ENCODE measurements around the gene USP24. TPM values are rescaled to one million over a fixed set of nuclear protein-coding genes. Genes with fewer than 3 reads are reported as not detected.
"Not testable (repeated sequence)": the region's sequence is repeated elsewhere in the genome, so short reads cannot be mapped to it uniquely, and the experiment has no call there.

Gene USP24
- total RNA-seq, 1 donor from 2014 or later = 50.5 TPM

DNA sequence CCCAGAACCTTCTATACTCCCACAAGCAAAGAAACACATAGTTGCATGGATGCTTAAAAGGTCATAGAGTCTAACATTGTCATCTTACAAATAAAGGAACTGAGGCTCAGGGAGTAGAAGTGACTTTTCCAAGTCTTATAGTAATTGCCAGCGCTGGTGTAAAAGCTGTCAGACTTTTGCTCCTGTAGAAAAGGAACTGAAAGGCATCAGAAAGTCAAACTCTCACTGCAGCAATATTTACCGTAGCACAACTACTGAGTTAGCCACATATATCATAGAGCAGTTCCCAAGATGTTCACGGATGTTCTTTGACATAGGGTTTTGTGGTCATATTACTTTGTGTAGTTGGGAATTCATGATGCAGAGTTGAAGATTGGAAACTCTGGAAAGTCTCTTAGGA is 16.6 kb upstream of the USP24 start:
- Histone ChIP-seq H3K36me3 (no peaks in the 10 kb centered on the region), H3K27ac (no peak overlapping the region), H3K79me2 (ENCODE audit: low read depth) (no peaks in the 10 kb centered on the region), H3K4me1 (no peaks in the 10 kb centered on the region), H3K4me2 (no peak overlapping the region), H3K9ac (no peak overlapping the region), H4K20me1 (ENCODE audit: low read depth) (no peaks in the 10 kb centered on the region), H3K4me3 (no peak overlapping the region), H3K9me3 (ENCODE audit: low read depth) (peaks cover 6% of the 10 kb centered on the region), H2AFZ (replicated peaks) (no peak overlapping the region), H3F3A (ENCODE audit: low read depth) (no peaks in the 10 kb centered on the region), H3K27me3 (no peaks in the 10 kb centered on the region)
- Mint-ChIP-seq H3K4me3 (no peak overlapping the region), H3K36me3 (no peaks in the 10 kb centered on the region), H3K27ac (no peak overlapping the region), H3K27me3 (ENCODE audit: insufficient read depth, low read depth) (peaks cover 11% of the 10 kb centered on the region), H3K4me1 (peaks cover 2% of the 10 kb centered on the region), H3K9me3 (peaks cover 8% of the 10 kb centered on the region)
- DNase-seq (ENCODE audit: low spot score) = no peak
- TF ChIP-seq, protein P1, sequence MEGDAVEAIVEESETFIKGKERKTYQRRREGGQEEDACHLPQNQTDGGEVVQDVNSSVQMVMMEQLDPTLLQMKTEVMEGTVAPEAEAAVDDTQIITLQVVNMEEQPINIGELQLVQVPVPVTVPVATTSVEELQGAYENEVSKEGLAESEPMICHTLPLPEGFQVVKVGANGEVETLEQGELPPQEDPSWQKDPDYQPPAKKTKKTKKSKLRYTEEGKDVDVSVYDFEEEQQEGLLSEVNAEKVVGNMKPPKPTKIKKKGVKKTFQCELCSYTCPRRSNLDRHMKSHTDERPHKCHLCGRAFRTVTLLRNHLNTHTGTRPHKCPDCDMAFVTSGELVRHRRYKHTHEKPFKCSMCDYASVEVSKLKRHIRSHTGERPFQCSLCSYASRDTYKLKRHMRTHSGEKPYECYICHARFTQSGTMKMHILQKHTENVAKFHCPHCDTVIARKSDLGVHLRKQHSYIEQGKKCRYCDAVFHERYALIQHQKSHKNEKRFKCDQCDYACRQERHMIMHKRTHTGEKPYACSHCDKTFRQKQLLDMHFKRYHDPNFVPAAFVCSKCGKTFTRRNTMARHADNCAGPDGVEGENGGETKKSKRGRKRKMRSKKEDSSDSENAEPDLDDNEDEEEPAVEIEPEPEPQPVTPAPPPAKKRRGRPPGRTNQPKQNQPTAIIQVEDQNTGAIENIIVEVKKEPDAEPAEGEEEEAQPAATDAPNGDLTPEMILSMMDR (IDR thresholded peaks at IDR 0.05) = no peak
- TF ChIP-seq EZH2phosphoT487 (IDR thresholded peaks at IDR 0.05) (no peak), EZH2 (IDR thresholded peaks at IDR 0.05) (no peak)

DNA sequence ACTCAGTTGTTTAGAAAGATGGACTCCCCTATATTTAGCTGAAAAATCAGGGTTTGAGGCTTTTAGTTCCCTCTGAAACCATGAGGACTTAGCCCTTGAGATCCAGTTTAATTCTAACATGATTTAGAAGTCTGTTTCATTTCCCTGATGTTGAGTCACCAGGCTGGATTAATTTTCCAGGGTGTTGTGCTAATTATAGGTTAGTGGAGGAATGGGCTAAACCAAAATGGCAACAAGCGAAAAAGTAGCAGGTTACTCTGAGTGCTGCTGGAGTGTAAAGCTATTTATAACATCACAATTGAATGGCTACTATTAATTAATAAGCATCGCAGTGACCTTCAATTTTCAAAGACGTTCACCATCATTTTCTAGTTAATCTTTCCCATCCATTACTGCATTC is 15.5 kb upstream of the USP24 start:
- TF ChIP-seq EZH2phosphoT487 (IDR thresholded peaks at IDR 0.05) = no peak
- no peak for TF ChIP-seq EZH2 (IDR thresholded peaks at IDR 0.05)
- TF ChIP-seq, protein P1 (IDR thresholded peaks at IDR 0.05) = no peak
- Mint-ChIP-seq H3K9me3 (peaks cover 13% of the 10 kb centered on the region), H3K36me3 (no peaks in the 10 kb centered on the region), H3K4me1 (peaks cover 2% of the 10 kb centered on the region), H3K4me3 (no peak overlapping the region), H3K27me3 (ENCODE audit: insufficient read depth, low read depth) (peaks cover 13% of the 10 kb centered on the region), H3K27ac (no peak overlapping the region)
- Histone ChIP-seq H3K36me3 (no peaks in the 10 kb centered on the region), H2AFZ (replicated peaks) (no peak overlapping the region), H3K4me1 (no peaks in the 10 kb centered on the region), H3K79me2 (ENCODE audit: low read depth) (no peaks in the 10 kb centered on the region), H3K4me2 (no peak overlapping the region), H3K27me3 (no peaks in the 10 kb centered on the region), H4K20me1 (ENCODE audit: low read depth) (no peaks in the 10 kb centered on the region), H3K27ac (no peak overlapping the region), H3K9ac (no peak overlapping the region), H3F3A (ENCODE audit: low read depth) (no peaks in the 10 kb centered on the region), H3K9me3 (ENCODE audit: low read depth) (peaks cover 6% of the 10 kb centered on the region), H3K4me3 (no peak overlapping the region)
- no peak for DNase-seq (ENCODE audit: low spot score)

GRCh38 chr1:55229726-55230125 is 14.6 kb upstream of the USP24 start:
- DNase-seq (ENCODE audit: low spot score); H3K4me2 ChIP-seq; H3K4me1 ChIP-seq; H4K20me1 ChIP-seq (ENCODE audit: low read depth); H3K27me3 ChIP-seq; H3K36me3 ChIP-seq; H3K27ac ChIP-seq; H3K4me3 ChIP-seq; H3K36me3 Mint-ChIP-seq; H3K9ac ChIP-seq; H3K27ac Mint-ChIP-seq; H3K4me1 Mint-ChIP-seq; H3K4me3 Mint-ChIP-seq; H3F3A ChIP-seq (ENCODE audit: low read depth); H3K9me3 ChIP-seq (ENCODE audit: low read depth); H2AFZ ChIP-seq (replicated peaks); H3K79me2 ChIP-seq (ENCODE audit: low read depth): not testable (repeated sequence)
- H3K9me3 Mint-ChIP-seq = peaks cover 13% of the 10 kb centered on the region
- H3K27me3 Mint-ChIP-seq (ENCODE audit: insufficient read depth, low read depth) = peaks cover 13% of the 10 kb centered on the region

GRCh38 chr1:55225228-55225627 is 10.1 kb upstream of the USP24 start:
- Mint-ChIP-seq H3K4me3 (no peak overlapping the region), H3K27me3 (ENCODE audit: insufficient read depth, low read depth) (peaks cover 4% of the 10 kb centered on the region), H3K9me3 (peaks cover 13% of the 10 kb centered on the region), H3K36me3 (no peaks in the 10 kb centered on the region), H3K4me1 (peaks cover 4% of the 10 kb centered on the region), H3K27ac (no peak overlapping the region)
- no peaks in the 10 kb centered on the region for H3K36me3 ChIP-seq
- H3K9ac ChIP-seq = no peak overlapping the region
- no peak overlapping the region for H3K4me3 ChIP-seq
- no peak for TF ChIP-seq EZH2phosphoT487 (IDR thresholded peaks at IDR 0.05)
- TF ChIP-seq, protein P1 (IDR thresholded peaks at IDR 0.05) = no peak
- no peak for TF ChIP-seq EZH2 (IDR thresholded peaks at IDR 0.05)
- H3K27me3 ChIP-seq = no peaks in the 10 kb centered on the region
- no peak for DNase-seq (ENCODE audit: low spot score)
- peaks cover 6% of the 10 kb centered on the region for H3K9me3 ChIP-seq (ENCODE audit: low read depth)
- no peaks in the 10 kb centered on the region for H3K4me1 ChIP-seq
- no peak overlapping the region for H3K27ac ChIP-seq
- H4K20me1 ChIP-seq (ENCODE audit: low read depth) = no peaks in the 10 kb centered on the region
- peaks cover 4% of the 10 kb centered on the region for H3F3A ChIP-seq (ENCODE audit: low read depth)
- H3K4me2 ChIP-seq = no peak overlapping the region
- H2AFZ ChIP-seq (replicated peaks) = no peak overlapping the region
- no peaks in the 10 kb centered on the region for H3K79me2 ChIP-seq (ENCODE audit: low read depth)
